HG03469 (cell line): ENCODE measurements around the gene KRTAP20-2.

Experiments used
- ATAC-seq: cut with Tn5 transposase; IDR thresholded peaks from one replicate; pipeline ENCODE4 v1.9.1; 2021; ENCODE audit warnings: mild to moderate bottlenecking, moderate library complexity, moderate number of reproducible peaks; ENCODE audit not compliant: unreplicated experiment

Gene KRTAP20-2

DNA sequence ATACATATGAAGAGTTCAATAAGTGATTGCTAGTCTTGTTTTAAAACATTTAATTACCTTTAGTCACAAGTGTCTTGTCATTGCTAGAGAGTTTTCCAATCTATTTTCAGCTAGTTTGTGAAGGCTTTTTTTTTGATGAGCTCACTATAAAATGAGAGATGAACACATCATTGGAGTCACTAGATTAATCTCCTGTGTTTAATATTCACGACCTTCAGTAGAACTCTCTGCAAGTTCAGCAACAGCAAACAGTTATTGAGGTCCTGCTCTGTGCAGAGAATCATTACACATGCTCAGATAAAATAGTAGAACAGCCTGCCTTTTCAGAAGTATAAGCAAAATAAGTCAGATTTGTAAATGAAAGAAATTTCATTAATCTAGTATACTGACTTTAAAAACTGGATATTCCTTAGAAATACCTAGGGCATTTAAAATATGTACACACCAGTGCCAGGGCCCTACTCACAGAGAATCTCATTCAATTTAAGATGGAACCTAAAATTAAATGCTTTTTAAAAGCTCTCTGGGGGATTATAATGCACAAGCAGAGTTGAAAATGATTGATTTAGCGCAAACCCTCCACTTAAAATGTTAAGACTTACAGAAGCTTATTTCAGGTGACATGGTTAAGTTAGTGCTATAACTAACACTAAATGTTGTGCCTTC, 38.1 kb downstream of the KRTAP20-2 start:
- no peak for ATAC-seq

DNA sequence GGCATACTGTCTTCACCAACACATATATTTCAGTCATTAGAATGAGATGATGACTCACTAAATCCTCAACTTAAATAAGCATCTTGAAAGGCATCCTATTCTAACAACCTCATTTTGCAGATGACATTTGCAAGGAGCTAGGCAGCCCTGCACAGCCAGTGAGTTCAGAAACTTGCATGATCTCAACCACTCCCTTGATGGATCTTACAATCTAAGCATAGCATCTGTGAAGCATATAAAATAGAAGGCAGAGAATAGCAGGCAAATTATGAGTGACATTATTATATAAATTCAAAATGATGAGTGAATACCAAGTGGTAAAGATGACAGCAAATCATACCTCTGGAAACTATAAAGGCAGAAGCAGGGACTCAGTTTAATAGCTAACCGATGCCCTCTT, 39.3 kb downstream of the KRTAP20-2 start:
- no peak for ATAC-seq

DNA sequence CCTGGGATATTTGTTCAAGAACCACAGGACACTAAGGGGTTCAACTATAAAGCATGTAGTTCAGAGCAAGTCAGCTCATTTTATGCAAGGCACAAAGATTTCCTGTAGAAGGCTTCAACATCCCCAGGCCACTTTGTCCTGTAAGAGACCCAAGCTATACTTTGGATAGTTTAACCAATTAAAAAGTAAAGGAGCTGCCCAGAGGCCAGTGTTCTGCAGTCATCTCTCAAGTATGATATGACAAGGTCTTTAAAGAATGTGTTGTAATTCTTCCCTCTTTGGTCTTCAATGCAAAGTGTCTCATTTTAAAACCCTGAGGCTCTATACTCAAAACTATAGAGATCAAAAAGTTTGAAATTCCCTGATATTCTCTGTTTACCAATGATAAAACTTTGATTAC, 41.7 kb downstream of the KRTAP20-2 start:
- no peak for ATAC-seq

DNA sequence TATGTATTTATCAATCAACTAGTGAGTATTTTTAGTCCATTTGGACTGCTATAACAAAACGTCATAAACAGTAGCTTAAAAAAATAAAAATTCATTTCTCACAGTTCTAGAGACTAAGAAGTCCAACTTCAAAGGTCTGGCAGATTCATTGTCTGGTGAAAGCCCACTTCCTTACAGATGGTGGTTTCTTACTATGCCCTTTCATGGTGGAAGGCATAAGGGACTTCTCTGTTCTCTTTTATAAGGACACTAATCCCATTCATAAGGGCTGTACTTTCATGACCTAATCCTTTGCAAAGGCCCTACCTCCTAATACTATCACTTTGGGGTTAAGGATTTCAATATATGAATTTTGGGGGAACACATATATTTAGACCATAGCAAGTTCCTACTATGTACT, 45.6 kb downstream of the KRTAP20-2 start:
- no peak for ATAC-seq

DNA sequence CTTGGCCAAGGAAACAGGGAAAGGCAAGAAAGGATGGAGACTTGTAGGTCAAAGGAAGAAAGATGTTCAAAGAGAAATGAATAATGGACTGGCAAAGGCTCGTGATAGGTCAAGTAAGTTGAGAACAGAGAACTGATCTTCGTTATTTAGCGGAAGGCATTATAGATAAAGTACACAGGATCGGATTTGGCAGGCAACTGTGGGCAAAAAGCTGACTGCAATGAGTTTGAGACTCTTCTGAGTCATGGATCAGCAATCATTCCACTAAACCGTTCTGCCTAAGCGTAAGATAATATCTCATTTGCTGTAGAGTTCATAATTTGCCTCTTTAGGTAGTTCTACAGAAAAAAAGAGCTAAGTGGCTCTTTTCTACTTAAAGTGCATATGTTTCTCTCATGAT, 49.5 kb downstream of the KRTAP20-2 start:
- no peak for ATAC-seq
